Esophagus muscularis mucosa (tissue), 4 donors: Measurements from ENCODE around the gene BCAS1. TPM values are rescaled to one million over a fixed set of nuclear protein-coding genes. Genes with fewer than 3 reads are reported as not detected.

Experiments used
- DNase-seq: peaks from one replicate; pipeline ENCODE4 v3.0.0-alpha.2; 2017; ENCODE audit errors: extremely low spot score
- H3K27ac ChIP-seq, 4 donors: fragments of 200-600 bp; sonication (generic); replicated peaks in 1 of 4; 1 replicate in 3 of 4; 2 replicates in 1 of 4; pipeline ENCODE4 v1.5.1; 2016 to 2019; ENCODE audit warnings: mild to moderate bottlenecking in 1 of 4
- H3K27me3 ChIP-seq, 4 donors: fragments of 200-600 bp; sonication (generic); one replicate each; pipeline versions ENCODE4 v1.5.1 to v1.6.0; 2016 to 2019
- H3K36me3 ChIP-seq, 4 donors: fragments of 200-600 bp; sonication (generic); one replicate each; pipeline ENCODE4 v1.5.1; 2016 to 2019
- H3K4me1 ChIP-seq, 4 donors: fragments of 200-600 bp; sonication (generic); one replicate each; pipeline ENCODE4 v1.5.1; 2016 to 2019
- H3K4me3 ChIP-seq, 4 donors: fragments of 200-600 bp; sonication (generic); 1 replicate in 2 of 4; 2 replicates in 2 of 4; pipeline ENCODE4 v1.5.1; 2016 to 2019; ENCODE audit warnings: mild to moderate bottlenecking in 4 of 4, moderate library complexity in 1 of 4
- H3K9me3 ChIP-seq, 4 donors: fragments of 200-600 bp; sonication (generic); 1 replicate in 3 of 4; 2 replicates in 1 of 4; pipeline ENCODE4 v1.5.1; 2016 to 2019
- EP300 ChIP-seq: sonication (generic); formaldehyde crosslinking; IDR thresholded peaks from one replicate; pipeline ENCODE4 v1.6.1; 2017; ENCODE audit warnings: antibody characterized with exemption
- POLR2A ChIP-seq: fragments of 450-650 bp; IDR thresholded peaks from one replicate; pipeline ENCODE4 v1.6.1; 2017; ENCODE audit warnings: antibody characterized with exemption, moderate library complexity, mild to moderate bottlenecking, low read depth
- POLR2AphosphoS5 ChIP-seq, 2 donors: sonication (generic); formaldehyde crosslinking; IDR thresholded peaks; one replicate each; pipeline ENCODE4 v1.6.1; 2017; ENCODE audit warnings: antibody characterized with exemption in 2 of 2
- WGBS: methylation state at CpG from one replicate; pipeline ENCODE4 v1.1.5; 2018; 5-methylcytosine and 5-hydroxymethylcytosine counted together
- intact Hi-C: fragments of 100-400 bp; cut with DNase I; formaldehyde crosslinking; loops from one replicate; pipeline ENCODE4 v1.15.1; 2023
- total RNA-seq, 4 donors: library from RNA; depleted of rRNA; stranded (reverse); fragments of >200 nt; gene quantifications; one replicate each; pipeline versions ENCODE4 v1.1.0 to v1.2.1, GENCODE V29; 2016
- TF ChIP-seq, protein P1 (sequence below), 3 experiments: fragments of 200-600 bp in 2 of 3; fragments of 450-650 bp in 1 of 3; sonication (generic) in 2 of 3; IDR thresholded peaks; one replicate each; pipeline ENCODE4 v1.5.1; 2017 to 2019; ENCODE audit warnings: antibody characterized with exemption in 3 of 3, mild to moderate bottlenecking in 2 of 3, moderate library complexity in 1 of 3

The BCAS1 gene
- total RNA-seq, 4 donors from 2014 or later, result 0.13 to 0.46 TPM; not detected in 2

- 29% methylated on average over 4 of the region's 4 CpGs for WGBS
- TF ChIP-seq, protein P1, sequence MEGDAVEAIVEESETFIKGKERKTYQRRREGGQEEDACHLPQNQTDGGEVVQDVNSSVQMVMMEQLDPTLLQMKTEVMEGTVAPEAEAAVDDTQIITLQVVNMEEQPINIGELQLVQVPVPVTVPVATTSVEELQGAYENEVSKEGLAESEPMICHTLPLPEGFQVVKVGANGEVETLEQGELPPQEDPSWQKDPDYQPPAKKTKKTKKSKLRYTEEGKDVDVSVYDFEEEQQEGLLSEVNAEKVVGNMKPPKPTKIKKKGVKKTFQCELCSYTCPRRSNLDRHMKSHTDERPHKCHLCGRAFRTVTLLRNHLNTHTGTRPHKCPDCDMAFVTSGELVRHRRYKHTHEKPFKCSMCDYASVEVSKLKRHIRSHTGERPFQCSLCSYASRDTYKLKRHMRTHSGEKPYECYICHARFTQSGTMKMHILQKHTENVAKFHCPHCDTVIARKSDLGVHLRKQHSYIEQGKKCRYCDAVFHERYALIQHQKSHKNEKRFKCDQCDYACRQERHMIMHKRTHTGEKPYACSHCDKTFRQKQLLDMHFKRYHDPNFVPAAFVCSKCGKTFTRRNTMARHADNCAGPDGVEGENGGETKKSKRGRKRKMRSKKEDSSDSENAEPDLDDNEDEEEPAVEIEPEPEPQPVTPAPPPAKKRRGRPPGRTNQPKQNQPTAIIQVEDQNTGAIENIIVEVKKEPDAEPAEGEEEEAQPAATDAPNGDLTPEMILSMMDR (IDR thresholded peaks at IDR 0.05), result peak; percentile 39 to 44 (median 41)
- no peak for TF ChIP-seq POLR2AphosphoS5 (IDR thresholded peaks at IDR 0.05)
- no peak overlapping the region for H3K27ac ChIP-seq
Observed at GRCh38 chr20:54062812-54063280, 7.5 kb downstream of the BCAS1 start.

DNA sequence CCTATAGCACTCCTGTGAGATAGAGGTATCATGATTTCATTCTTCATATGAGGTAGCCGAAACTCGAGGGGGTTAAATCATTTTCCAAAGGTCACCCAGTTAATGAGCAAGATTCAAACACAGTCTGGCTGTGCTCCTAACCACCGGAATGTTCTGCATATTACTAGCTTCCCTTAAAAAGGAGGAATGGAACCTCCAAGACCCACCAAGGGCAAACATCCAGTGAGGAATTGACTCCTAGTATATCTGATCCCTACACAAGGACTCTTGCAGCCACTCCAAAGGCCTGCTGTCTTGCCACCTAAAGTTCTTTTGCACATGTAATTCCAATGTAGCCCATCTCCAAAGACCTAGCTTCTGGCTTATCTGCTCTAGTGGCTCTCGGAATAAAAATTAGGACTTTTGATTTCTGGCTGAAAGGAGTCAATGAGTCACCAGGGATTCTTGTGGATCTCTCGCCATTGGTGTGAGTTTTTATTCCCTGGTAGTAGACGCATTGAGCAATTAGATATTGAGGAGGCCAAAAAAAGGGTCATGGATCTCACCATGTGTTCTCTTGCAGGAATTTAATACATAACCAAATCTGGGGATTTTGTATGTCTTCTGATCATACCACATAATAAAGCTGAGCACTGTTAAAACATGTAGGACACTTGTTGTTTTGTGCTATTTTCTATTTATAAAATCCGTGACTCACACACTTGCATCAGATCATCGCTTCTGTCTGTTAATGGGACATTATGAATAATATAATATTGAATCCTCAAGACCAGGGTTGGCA is 9.1 kb downstream of the BCAS1 start:
- peaks cover 0 to 5% (median 0%) of the 10 kb centered on the region in 4 donors for H3K27me3 ChIP-seq
- H3K36me3 ChIP-seq, result no peaks in the 10 kb centered on the region
- no peak overlapping the region for H3K4me3 ChIP-seq
- H3K4me1 ChIP-seq, result peaks cover 0 to 9% (median 0%) of the 10 kb centered on the region in 4 donors
- intact Hi-C loops, result no loop called here
- TF ChIP-seq POLR2AphosphoS5 (IDR thresholded peaks at IDR 0.05) (no peak), POLR2A (no peak), EP300 (no peak)
- TF ChIP-seq, protein P1 (IDR thresholded peaks at IDR 0.05), result no peak
- peak overlapping the region in 2 of 4 donors; percentile 31 to 45 for H3K27ac ChIP-seq
- no peak for DNase-seq
- H3K9me3 ChIP-seq, result no peaks in the 10 kb centered on the region
- WGBS, result 73% methylated on average over 8 of the region's 8 CpGs

More at GRCh38 chr20:54062812-54063280, 7.5 kb downstream of the BCAS1 start:
- peaks cover 0 to 9% (median 0%) of the 10 kb centered on the region in 4 donors for H3K4me1 ChIP-seq
- H3K27me3 ChIP-seq, result peaks cover 0 to 5% (median 0%) of the 10 kb centered on the region in 4 donors
- H3K9me3 ChIP-seq, result no peaks in the 10 kb centered on the region
- DNase-seq, result no peak
- no peak overlapping the region for H3K4me3 ChIP-seq
- intact Hi-C loops, result no loop called here
- H3K36me3 ChIP-seq, result no peaks in the 10 kb centered on the region

- intact Hi-C loops, result no loop called here
- WGBS, result 88% methylated on average over 6 of the region's 6 CpGs
- no peak for DNase-seq
- Histone ChIP-seq H3K27ac (no peak overlapping the region), H3K4me3 (no peak overlapping the region), H3K9me3 (no peaks in the 10 kb centered on the region), H3K27me3 (no peaks in the 10 kb centered on the region), H3K36me3 (no peaks in the 10 kb centered on the region), H3K4me1 (peaks cover 0 to 9% (median 0%) of the 10 kb centered on the region in 4 donors)
- no peak for TF ChIP-seq POLR2A
- TF ChIP-seq, protein P1 (IDR thresholded peaks at IDR 0.05), result no peak
- no peak for TF ChIP-seq POLR2AphosphoS5 (IDR thresholded peaks at IDR 0.05)
- TF ChIP-seq EP300, result no peak
Observed at GRCh38 chr20:54059691-54060364, 10.6 kb downstream of the BCAS1 start.

GRCh38 chr20:54058420-54059139 is 11.8 kb downstream of the BCAS1 start:
- no peaks in the 10 kb centered on the region for H3K27me3 ChIP-seq
- H3K36me3 ChIP-seq, result no peaks in the 10 kb centered on the region
- intact Hi-C loops, result no loop called here
- H3K27ac ChIP-seq, result no peak overlapping the region
- H3K4me3 ChIP-seq, result no peak overlapping the region
- H3K4me1 ChIP-seq, result peaks cover 0 to 9% (median 0%) of the 10 kb centered on the region in 4 donors
- H3K9me3 ChIP-seq, result no peaks in the 10 kb centered on the region
- 78% methylated on average over 16 of the region's 16 CpGs for WGBS
- DNase-seq, result no peak
- no peak for TF ChIP-seq POLR2A
- TF ChIP-seq POLR2AphosphoS5 (IDR thresholded peaks at IDR 0.05), result no peak
